Activated CD8-positive, alpha-beta T cell treated with anti-CD3 and anti-CD28 coated beads for 36 hours (primary cell): ENCODE results near the gene MAPK1. TPM values are rescaled to one million over a fixed set of nuclear protein-coding genes. Genes with fewer than 3 reads are reported as not detected.
"Not testable (repeated sequence)": the region's sequence is repeated elsewhere in the genome, so short reads cannot be mapped to it uniquely, and the experiment has no call there.

Experiments used
- ATAC-seq: fragments of 200-7000 bp; cut with Tn5 transposase; one replicate; pipeline ENCODE4 v1.10.0; 2021; ENCODE audit warnings: mild to moderate bottlenecking, moderate library complexity
- CTCF ChIA-PET: fragments of 350-600 bp; sonication (Branson Sonifier 250); formaldehyde crosslinking; loops from one replicate; lab custom pipeline; 2021; ENCODE audit warnings: antibody characterized with exemption; lab: Charles Lee
- POLR2A ChIA-PET: fragments of 350-600 bp; sonication (Branson Sonifier 250); formaldehyde crosslinking; loops from one replicate; lab custom pipeline; 2021; ENCODE audit warnings: antibody characterized with exemption; lab: Charles Lee
- DNase-seq: peaks from one replicate; pipeline ENCODE4 v3.0.0-alpha.2; 2020
- H3K27ac Mint-ChIP-seq: one replicate; pipeline ENCODE4 v1.8.0; 2021; ENCODE audit warnings: mild to moderate bottlenecking, mixed read lengths
- H3K27me3 Mint-ChIP-seq: one replicate; pipeline ENCODE4 v1.8.0; 2021; ENCODE audit warnings: mixed read lengths
- H3K36me3 Mint-ChIP-seq: one replicate; pipeline ENCODE4 v1.8.0; 2021; ENCODE audit warnings: low read depth, mixed read lengths
- H3K4me1 Mint-ChIP-seq: one replicate; pipeline ENCODE4 v1.8.0; 2021; ENCODE audit warnings: low read depth, mixed read lengths
- H3K4me3 Mint-ChIP-seq: one replicate; pipeline ENCODE4 v1.8.0; 2021; ENCODE audit warnings: mild to moderate bottlenecking, moderate library complexity, mixed read lengths
- H3K9me3 Mint-ChIP-seq: one replicate; pipeline ENCODE4 v1.8.0; 2021; ENCODE audit warnings: mixed read lengths
- CTCF ChIP-seq: fragments of 200-600 bp; IDR thresholded peaks from one replicate; pipeline ENCODE4 v1.8.0; 2022; ENCODE audit warnings: antibody characterized with exemption, mild to moderate bottlenecking
- intact Hi-C: fragments of 100-400 bp; cut with micrococcal nuclease; formaldehyde crosslinking; loops from one replicate; pipeline ENCODE4 v1.10.0; 2022
- total RNA-seq, 2 experiments: library from RNA; stranded (reverse); gene quantifications; one replicate each; pipeline ENCODE4 v1.2.3, GENCODE V29; 2021

Gene MAPK1
- total RNA-seq, 2 experiments from 2014 or later: 87.1 to 93.4 TPM

GRCh38 chr22:21837248-21837979, 30.0 kb downstream of the MAPK1 start:
- peak overlapping the region; percentile 1 for H3K27ac Mint-ChIP-seq
- DNase-seq (no peak), ATAC-seq (no peak)
- no peaks in the 10 kb centered on the region for H3K36me3 Mint-ChIP-seq
- peaks cover 44% of the 10 kb centered on the region for H3K4me1 Mint-ChIP-seq
- CTCF ChIA-PET: no interaction called here
- intact Hi-C loops: no loop called here
- no peak for TF ChIP-seq CTCF
- POLR2A ChIA-PET: no interaction called here
- no peak overlapping the region for H3K4me3 Mint-ChIP-seq
- H3K27me3 Mint-ChIP-seq: no peaks in the 10 kb centered on the region
- no peaks in the 10 kb centered on the region for H3K9me3 Mint-ChIP-seq

- ATAC-seq, CTCF ChIA-PET, POLR2A ChIA-PET, DNase-seq, H3K9me3 Mint-ChIP-seq, intact Hi-C loops, H3K27ac Mint-ChIP-seq, H3K36me3 Mint-ChIP-seq, H3K4me3 Mint-ChIP-seq, H3K27me3 Mint-ChIP-seq: not testable (repeated sequence)
- peaks cover 49% of the 10 kb centered on the region for H3K4me1 Mint-ChIP-seq
These were observed 31.0 kb downstream of the MAPK1 start for GRCh38 chr22:21836486-21836885.

- POLR2A ChIA-PET: no interaction called here
- no peak for TF ChIP-seq CTCF
These were observed 32.1 kb downstream of the MAPK1 start for GRCh38 chr22:21835378-21835777.

DNA sequence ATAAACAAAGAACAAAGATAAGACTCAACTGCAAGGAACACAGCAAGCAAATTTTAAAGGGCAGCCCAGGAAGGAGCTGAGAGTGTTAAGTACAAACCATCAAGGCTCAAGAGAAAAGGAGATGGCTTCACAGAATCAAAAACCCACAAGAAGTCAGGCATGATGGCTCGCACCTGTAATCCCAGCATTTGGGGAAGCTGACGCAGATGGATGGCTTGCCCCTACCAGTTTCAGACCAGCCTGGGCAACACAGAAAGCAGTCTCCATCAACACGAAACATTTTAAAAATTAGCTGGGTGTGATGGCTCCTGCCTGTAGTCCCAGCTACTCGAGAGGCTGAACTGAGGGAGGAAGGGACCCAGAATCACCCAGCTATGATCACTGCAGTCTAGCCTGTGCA, 32.6 kb downstream of the MAPK1 start:
- peak overlapping the region; percentile 50 for H3K27ac Mint-ChIP-seq
- no peaks in the 10 kb centered on the region for H3K9me3 Mint-ChIP-seq
- ChIA-PET CTCF (interaction anchor here (1.1 kb wide), 1 partner anchor 103 kb away, joined by 3 read pairs; no protein-coding TSS in a partner anchor), POLR2A (no interaction called here)
- intact Hi-C loops: no loop called here
- ATAC-seq (no peak), DNase-seq (no peak)
- TF ChIP-seq CTCF: no peak
- no peaks in the 10 kb centered on the region for H3K27me3 Mint-ChIP-seq
- no peak overlapping the region for H3K4me3 Mint-ChIP-seq
- peaks cover 54% of the 10 kb centered on the region for H3K4me1 Mint-ChIP-seq
- H3K36me3 Mint-ChIP-seq: no peaks in the 10 kb centered on the region

More at GRCh38 chr22:21835378-21835777, 32.1 kb downstream of the MAPK1 start:
- intact Hi-C loops: no loop called here
- no peaks in the 10 kb centered on the region for H3K36me3 Mint-ChIP-seq
- H3K9me3 Mint-ChIP-seq: no peaks in the 10 kb centered on the region
- ATAC-seq (no peak), DNase-seq (no peak)
- CTCF ChIA-PET: no interaction called here
- H3K4me3 Mint-ChIP-seq: no peak overlapping the region
- H3K27ac Mint-ChIP-seq: peak overlapping the region; percentile 27
- peaks cover 53% of the 10 kb centered on the region for H3K4me1 Mint-ChIP-seq
- H3K27me3 Mint-ChIP-seq: no peaks in the 10 kb centered on the region

DNA sequence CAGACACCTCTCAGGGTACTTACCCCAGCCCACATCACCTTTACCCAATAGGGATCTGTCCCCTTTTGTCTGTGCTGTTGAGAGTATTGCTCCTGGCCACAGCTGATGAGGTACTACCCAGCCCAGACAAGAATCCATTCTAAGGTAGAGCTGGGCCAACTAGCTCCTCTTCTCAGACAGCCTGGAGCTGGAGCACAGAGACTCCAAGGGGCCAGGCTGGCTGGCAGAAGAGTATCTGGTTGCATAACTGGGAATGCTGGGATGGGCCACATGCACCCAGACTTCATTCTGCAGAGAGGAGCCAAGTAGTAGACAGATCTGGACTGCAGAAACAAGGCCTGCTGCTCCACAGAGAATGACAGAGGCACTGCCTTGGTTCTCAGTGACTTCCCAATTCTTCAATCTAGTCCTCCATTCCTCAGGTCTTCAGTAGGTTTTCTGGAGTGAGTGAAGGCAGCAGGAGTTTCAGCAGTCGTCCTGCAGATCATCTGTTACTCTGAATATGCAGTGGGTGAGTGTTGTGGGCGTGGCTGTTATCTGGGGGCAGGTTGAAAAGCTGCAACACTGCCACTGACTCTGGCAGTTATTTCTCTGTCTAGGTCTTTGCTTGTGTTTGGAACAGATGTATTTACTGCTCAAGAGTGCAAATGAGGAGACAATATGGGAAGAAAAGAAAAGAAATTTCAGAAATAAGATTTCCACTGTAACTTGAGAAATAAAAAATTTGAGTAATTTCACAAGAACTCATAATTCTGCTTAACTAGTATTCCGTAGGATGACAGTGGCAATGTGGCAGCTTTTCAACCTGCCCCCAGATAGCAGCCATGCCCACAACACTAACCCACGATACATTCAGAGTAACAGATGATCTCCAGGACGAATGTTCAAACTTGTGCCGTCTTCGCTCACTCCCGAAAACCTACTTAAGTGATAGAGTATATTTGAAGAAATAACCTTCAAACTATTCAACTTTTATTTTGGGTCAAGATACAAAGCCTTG, 34.9 kb downstream of the MAPK1 start:
- no peaks in the 10 kb centered on the region for H3K27me3 Mint-ChIP-seq
- H3K27ac Mint-ChIP-seq: no peak overlapping the region
- no peak overlapping the region for H3K4me3 Mint-ChIP-seq
- ATAC-seq: peak; percentile 27
- TF ChIP-seq CTCF: no peak
- peak; percentile 31 for DNase-seq
- intact Hi-C loops: no loop called here
- CTCF ChIA-PET: interaction anchor here (1.0 kb wide), 1 partner anchor 106 kb away, joined by 3 read pairs; no protein-coding TSS in a partner anchor
- peaks cover 66% of the 10 kb centered on the region for H3K4me1 Mint-ChIP-seq
- H3K9me3 Mint-ChIP-seq: no peaks in the 10 kb centered on the region
- POLR2A ChIA-PET: interaction anchor here (0.6 to 1.2 kb wide), 3 partner anchors 15 to 89 kb away, joined by 3 read pairs; no protein-coding TSS in a partner anchor
- no peaks in the 10 kb centered on the region for H3K36me3 Mint-ChIP-seq
